ENCODE measurements around the gene ASH1L. TPM values are rescaled to one million over a fixed set of nuclear protein-coding genes. Genes with fewer than 3 reads are reported as not detected.
"Not testable (repeated sequence)": the region's sequence is repeated elsewhere in the genome, so short reads cannot be mapped to it uniquely, and the experiment has no call there.

The ASH1L gene
- total RNA-seq, 3 donors from 2014 or later = 83.2 to 103 (median 85.6) TPM

GRCh38 chr1:155518484-155518883 lies 44.1 kb downstream of the ASH1L start:
- Histone ChIP-seq H3K36me3 (no peaks in the 10 kb centered on the region), H3K4me3 (no peak overlapping the region), H3K4me1 (no peaks in the 10 kb centered on the region), H3K27ac (no peak overlapping the region), H3K27me3 (no peaks in the 10 kb centered on the region), H3K9me3 (no peaks in the 10 kb centered on the region)
- intact Hi-C loops (cut with DNase I; ENCODE audit: low total_unique reads) = no loop called here
- TF ChIP-seq CTCF (IDR thresholded peaks at IDR 0.05) (no peak), POLR2A (IDR thresholded peaks at IDR 0.05) (no peak), POLR2AphosphoS5 (IDR thresholded peaks at IDR 0.05) (no peak)
- DNase-seq (ENCODE audit: low spot score in 2 of 2) = no peak

GRCh38 chr1:155514582-155515187 lies 47.9 kb downstream of the ASH1L start:
- intact Hi-C loops (cut with DNase I; ENCODE audit: low total_unique reads) = no loop called here
- Histone ChIP-seq H3K27me3 (no peaks in the 10 kb centered on the region), H3K4me3 (no peak overlapping the region), H3K9me3 (no peaks in the 10 kb centered on the region), H3K36me3 (no peaks in the 10 kb centered on the region), H3K4me1 (no peaks in the 10 kb centered on the region), H3K27ac (no peak overlapping the region)
- DNase-seq (ENCODE audit: low spot score in 2 of 2) = no peak
- TF ChIP-seq POLR2A (IDR thresholded peaks at IDR 0.05) (no peak), POLR2AphosphoS5 (IDR thresholded peaks at IDR 0.05) (no peak)

GRCh38 chr1:155513300-155513916 lies 49.2 kb downstream of the ASH1L start:
- no peak for TF ChIP-seq CTCF (IDR thresholded peaks at IDR 0.05)
- TF ChIP-seq POLR2AphosphoS5 (IDR thresholded peaks at IDR 0.05) = no peak
- TF ChIP-seq POLR2A (IDR thresholded peaks at IDR 0.05) = no peak
- intact Hi-C loops (cut with DNase I; ENCODE audit: low total_unique reads) = no loop called here
- DNase-seq (ENCODE audit: low spot score in 2 of 2) = no peak
- Histone ChIP-seq H3K4me1 (no peaks in the 10 kb centered on the region), H3K36me3 (no peaks in the 10 kb centered on the region), H3K4me3 (no peak overlapping the region), H3K9me3 (no peaks in the 10 kb centered on the region), H3K27ac (no peak overlapping the region), H3K27me3 (no peaks in the 10 kb centered on the region)

GRCh38 chr1:155511385-155511784 lies 51.2 kb downstream of the ASH1L start:
- H3K9me3 ChIP-seq; H3K4me3 ChIP-seq; intact Hi-C loops (cut with DNase I; ENCODE audit: low total_unique reads); H3K27ac ChIP-seq; DNase-seq (ENCODE audit: low spot score in 2 of 2); H3K36me3 ChIP-seq; H3K4me1 ChIP-seq; H3K27me3 ChIP-seq: not testable (repeated sequence)

- no peaks in the 10 kb centered on the region for H3K27me3 ChIP-seq
- no peaks in the 10 kb centered on the region for H3K9me3 ChIP-seq
- DNase-seq (ENCODE audit: low spot score in 2 of 2) = no peak
- no peaks in the 10 kb centered on the region for H3K36me3 ChIP-seq
- no peak overlapping the region for H3K4me3 ChIP-seq
- no peak overlapping the region for H3K27ac ChIP-seq
- TF ChIP-seq POLR2AphosphoS5 (IDR thresholded peaks at IDR 0.05) = no peak
- no peaks in the 10 kb centered on the region for H3K4me1 ChIP-seq
- intact Hi-C loops (cut with DNase I; ENCODE audit: low total_unique reads) = no loop called here
Measured at GRCh38 chr1:155509064-155509463, 53.5 kb downstream of the ASH1L start.

GRCh38 chr1:155507945-155508344 lies 54.7 kb downstream of the ASH1L start:
- intact Hi-C loops (cut with DNase I; ENCODE audit: low total_unique reads) = no loop called here
- no peaks in the 10 kb centered on the region for H3K9me3 ChIP-seq
- H3K27me3 ChIP-seq = no peaks in the 10 kb centered on the region
- no peak overlapping the region for H3K27ac ChIP-seq
- TF ChIP-seq POLR2AphosphoS5 (IDR thresholded peaks at IDR 0.05) (no peak), CTCF (IDR thresholded peaks at IDR 0.05) (no peak), POLR2A (IDR thresholded peaks at IDR 0.05) (no peak)
- no peaks in the 10 kb centered on the region for H3K36me3 ChIP-seq
- no peak for DNase-seq (ENCODE audit: low spot score in 2 of 2)
- no peaks in the 10 kb centered on the region for H3K4me1 ChIP-seq
- no peak overlapping the region for H3K4me3 ChIP-seq

GRCh38 chr1:155505963-155506362 lies 56.6 kb downstream of the ASH1L start:
- H3K36me3 ChIP-seq; H3K9me3 ChIP-seq; H3K27me3 ChIP-seq; H3K4me3 ChIP-seq; H3K27ac ChIP-seq; H3K4me1 ChIP-seq; intact Hi-C loops (cut with DNase I; ENCODE audit: low total_unique reads); DNase-seq (ENCODE audit: low spot score in 2 of 2): not testable (repeated sequence)

All from breast epithelium (tissue), 4 donors.